Tibial nerve (tissue), 4 donors: Measurements from ENCODE around the gene SCRG1. TPM values are rescaled to one million over a fixed set of nuclear protein-coding genes. Genes with fewer than 3 reads are reported as not detected.
A peak's percentile ranks its signal among the peaks of the same experiment; 100 is the strongest.

Experiments
- DNase-seq, 2 donors: peaks; one replicate each; pipeline ENCODE4 v3.0.0-alpha.2; 2019; ENCODE audit warnings: low spot score in 2 of 2
- H3K27ac ChIP-seq, 4 donors: fragments of 200-600 bp; sonication (generic) in 3 of 4; one replicate each; pipeline ENCODE4 v1.5.1; 2017 to 2019; ENCODE audit warnings: mild to moderate bottlenecking in 1 of 4
- H3K27me3 ChIP-seq, 2 donors: fragments of 200-600 bp; sonication (generic) in 1 of 2; one replicate each; pipeline versions ENCODE4 v1.5.1 to v1.6.0; 2017 to 2019
- H3K36me3 ChIP-seq, 3 donors: fragments of 200-600 bp; sonication (generic); one replicate each; pipeline ENCODE4 v1.5.1; 2018 to 2019
- H3K4me1 ChIP-seq, 4 donors: fragments of 200-600 bp; sonication (generic) in 3 of 4; one replicate each; pipeline ENCODE4 v1.5.1; 2017 to 2019
- H3K4me3 ChIP-seq, 4 donors: fragments of 200-600 bp; sonication (generic) in 3 of 4; one replicate each; pipeline ENCODE4 v1.5.1; 2017 to 2019; ENCODE audit warnings: mild to moderate bottlenecking in 1 of 4, moderate library complexity in 1 of 4
- H3K9me3 ChIP-seq, 4 donors: fragments of 200-600 bp; sonication (generic) in 3 of 4; one replicate each; pipeline ENCODE4 v1.5.1; 2017 to 2019
- CTCF ChIP-seq, 5 experiments: fragments of 200-600 bp in 3 of 5; fragments of 450-650 bp in 2 of 5; sonication (generic) in 3 of 5; IDR thresholded peaks; one replicate each; pipeline ENCODE4 v1.5.1; 2016 to 2019; ENCODE audit warnings: antibody characterized with exemption in 5 of 5, mild to moderate bottlenecking in 3 of 5, moderate library complexity in 2 of 5
- EP300 ChIP-seq, 2 donors: sonication (generic); formaldehyde crosslinking; IDR thresholded peaks; one replicate each; pipeline ENCODE4 v1.6.1; 2017; ENCODE audit warnings: antibody characterized with exemption in 2 of 2, mild to moderate bottlenecking in 1 of 2
- POLR2A ChIP-seq, 2 donors: fragments of 450-650 bp; IDR thresholded peaks; one replicate each; pipeline ENCODE4 v1.6.1; 2017; ENCODE audit warnings: antibody characterized with exemption in 2 of 2, mild to moderate bottlenecking in 2 of 2, moderate library complexity in 2 of 2
- WGBS, 2 donors: methylation state at CpG; one replicate each; pipeline ENCODE4 v1.1.5; 2018; 5-methylcytosine and 5-hydroxymethylcytosine counted together
- total RNA-seq, 4 donors: library from RNA; depleted of rRNA; stranded (reverse); fragments of >200 nt; gene quantifications; one replicate each; pipeline ENCODE4 v1.1.0, GENCODE V29; 2016

The SCRG1 gene
- total RNA-seq, 4 donors from 2014 or later = 0.21 to 2.2 (median 0.59) TPM

DNA sequence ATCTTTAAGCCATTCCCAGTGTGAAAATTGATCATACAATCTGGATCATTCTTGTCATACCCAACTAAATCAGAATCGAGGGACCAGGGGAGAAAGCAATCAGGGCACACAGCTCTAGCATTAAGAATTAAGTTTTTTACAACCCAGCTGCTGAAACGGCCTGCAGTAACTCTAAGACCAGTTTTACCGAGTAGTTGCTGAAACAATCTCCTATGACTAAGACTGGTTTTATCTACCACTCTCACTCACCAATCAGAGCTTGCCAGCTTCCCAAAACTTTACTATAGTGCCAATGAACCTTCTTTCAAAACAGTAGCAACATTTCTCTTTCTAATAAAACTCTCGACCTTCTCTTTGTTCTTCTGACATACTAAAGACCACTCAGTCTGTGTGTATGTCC lies 31.0 kb downstream of the SCRG1 start:
- H3K9me3 ChIP-seq = no peaks in the 10 kb centered on the region
- H3K36me3 ChIP-seq = no peaks in the 10 kb centered on the region
- H3K4me1 ChIP-seq = peaks cover 0 to 41% (median 0%) of the 10 kb centered on the region in 4 donors
- 38 to 40% methylated on average over 4 of the region's 4 CpGs for WGBS, 2 donors
- H3K27me3 ChIP-seq = peaks cover 0 to 3% of the 10 kb centered on the region in 2 donors
- peak overlapping the region in 1 of 4 donors; percentile 18 for H3K4me3 ChIP-seq
- H3K27ac ChIP-seq = peak overlapping the region in 2 of 4 donors; percentile 96 to 99
- DNase-seq = no peak
- no peak for TF ChIP-seq POLR2A (IDR thresholded peaks at IDR 0.05)
- no peak for TF ChIP-seq CTCF (IDR thresholded peaks at IDR 0.05)
- no peak for TF ChIP-seq EP300 (IDR thresholded peaks at IDR 0.05)

DNA sequence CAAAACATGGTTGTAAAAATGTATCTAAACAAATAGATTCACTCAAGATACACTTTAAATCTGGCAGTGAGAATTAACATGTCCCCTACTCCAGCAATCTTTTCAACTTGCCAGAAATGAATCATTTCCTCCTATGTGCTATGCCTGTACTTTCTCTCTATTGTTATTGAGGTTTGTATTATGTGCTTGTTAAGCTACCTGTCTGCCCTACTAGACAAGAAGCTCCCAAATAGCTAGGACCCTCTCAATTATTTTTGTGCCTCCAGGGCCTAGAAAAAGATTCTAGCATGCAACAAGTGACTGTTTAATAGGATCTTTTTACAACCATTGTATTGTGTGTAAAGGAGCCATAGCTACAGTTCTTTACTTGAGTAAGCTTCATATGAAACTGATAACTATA lies 31.6 kb downstream of the SCRG1 start:
- peaks cover 0 to 3% of the 10 kb centered on the region in 2 donors for H3K27me3 ChIP-seq
- no peaks in the 10 kb centered on the region for H3K36me3 ChIP-seq
- peaks cover 0 to 38% (median 0%) of the 10 kb centered on the region in 4 donors for H3K4me1 ChIP-seq
- H3K9me3 ChIP-seq = no peaks in the 10 kb centered on the region
- DNase-seq = no peak
- H3K4me3 ChIP-seq = no peak overlapping the region
- TF ChIP-seq CTCF (IDR thresholded peaks at IDR 0.05) (no peak), POLR2A (IDR thresholded peaks at IDR 0.05) (no peak), EP300 (IDR thresholded peaks at IDR 0.05) (no peak)
- peak overlapping the region in 2 of 4 donors; percentile 96 to 99 for H3K27ac ChIP-seq

DNA sequence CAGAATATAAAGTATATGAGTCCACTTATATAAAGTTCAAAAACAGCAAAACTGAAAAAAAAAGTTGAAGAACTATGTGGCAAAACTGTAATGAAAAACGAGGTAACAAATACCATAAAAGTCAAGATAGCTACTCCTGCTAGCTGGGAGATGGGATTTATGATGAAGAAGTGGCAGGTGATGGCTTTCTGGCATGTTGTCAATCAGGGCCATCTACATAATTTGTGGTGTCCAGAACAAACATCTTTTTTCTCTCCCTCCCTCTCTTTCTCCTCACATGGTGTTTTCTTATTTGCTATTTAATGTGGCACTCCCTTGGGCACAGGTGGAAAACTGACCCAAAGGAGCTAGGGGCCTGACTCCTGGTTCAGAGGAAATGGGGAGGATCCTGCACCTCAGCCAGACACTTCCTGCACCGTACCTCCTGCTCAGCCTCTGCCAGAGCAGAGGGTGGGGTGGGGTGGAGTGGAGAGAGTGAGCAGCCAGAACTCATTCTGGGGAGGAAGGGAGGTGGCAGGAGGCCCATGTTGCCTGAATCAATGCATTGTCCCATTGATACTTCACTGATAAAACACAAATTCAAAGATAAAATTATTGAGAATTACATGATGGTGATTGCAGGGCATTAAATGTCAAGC lies 33.4 kb downstream of the SCRG1 start:
- no peaks in the 10 kb centered on the region for H3K36me3 ChIP-seq
- 34 to 38% methylated on average over 2 of the region's 2 CpGs for WGBS, 2 donors
- H3K27me3 ChIP-seq = no peaks in the 10 kb centered on the region
- H3K4me1 ChIP-seq = peaks cover 0 to 38% (median 0%) of the 10 kb centered on the region in 4 donors
- DNase-seq = no peak
- no peaks in the 10 kb centered on the region for H3K9me3 ChIP-seq
- TF ChIP-seq EP300 (IDR thresholded peaks at IDR 0.05) (no peak), CTCF (IDR thresholded peaks at IDR 0.05) (no peak), POLR2A (IDR thresholded peaks at IDR 0.05) (no peak)
- H3K27ac ChIP-seq = no peak overlapping the region
- H3K4me3 ChIP-seq = no peak overlapping the region

DNA sequence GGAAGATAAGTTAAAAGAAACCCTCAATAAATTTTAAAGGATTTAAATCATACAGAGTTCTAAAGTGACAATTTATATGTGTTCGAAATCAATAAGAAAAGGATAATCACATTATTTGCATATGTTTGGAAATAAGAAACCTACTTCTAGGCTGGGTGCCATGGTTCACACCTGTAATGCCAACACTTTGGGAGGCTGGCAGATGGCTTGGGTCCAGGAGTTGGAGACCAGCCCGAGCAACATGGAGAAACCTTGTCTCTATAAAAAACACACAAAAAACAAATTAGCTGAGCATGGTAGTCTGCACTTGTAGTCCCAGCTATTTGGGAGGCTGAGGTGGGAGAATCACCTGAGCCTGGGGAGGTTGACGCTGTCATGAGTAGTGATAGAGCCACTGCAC lies 36.2 kb downstream of the SCRG1 start:
- Histone ChIP-seq H3K36me3 (no peaks in the 10 kb centered on the region), H3K27ac (no peak overlapping the region), H3K27me3 (no peaks in the 10 kb centered on the region), H3K4me1 (peaks cover 0 to 23% (median 0%) of the 10 kb centered on the region in 4 donors), H3K9me3 (no peaks in the 10 kb centered on the region), H3K4me3 (no peak overlapping the region)
- WGBS, 2 donors = 91 to 94% methylated on average over 3 of the region's 3 CpGs
- TF ChIP-seq CTCF (IDR thresholded peaks at IDR 0.05) (no peak), EP300 (IDR thresholded peaks at IDR 0.05) (no peak), POLR2A (IDR thresholded peaks at IDR 0.05) (no peak)
- DNase-seq = no peak

DNA sequence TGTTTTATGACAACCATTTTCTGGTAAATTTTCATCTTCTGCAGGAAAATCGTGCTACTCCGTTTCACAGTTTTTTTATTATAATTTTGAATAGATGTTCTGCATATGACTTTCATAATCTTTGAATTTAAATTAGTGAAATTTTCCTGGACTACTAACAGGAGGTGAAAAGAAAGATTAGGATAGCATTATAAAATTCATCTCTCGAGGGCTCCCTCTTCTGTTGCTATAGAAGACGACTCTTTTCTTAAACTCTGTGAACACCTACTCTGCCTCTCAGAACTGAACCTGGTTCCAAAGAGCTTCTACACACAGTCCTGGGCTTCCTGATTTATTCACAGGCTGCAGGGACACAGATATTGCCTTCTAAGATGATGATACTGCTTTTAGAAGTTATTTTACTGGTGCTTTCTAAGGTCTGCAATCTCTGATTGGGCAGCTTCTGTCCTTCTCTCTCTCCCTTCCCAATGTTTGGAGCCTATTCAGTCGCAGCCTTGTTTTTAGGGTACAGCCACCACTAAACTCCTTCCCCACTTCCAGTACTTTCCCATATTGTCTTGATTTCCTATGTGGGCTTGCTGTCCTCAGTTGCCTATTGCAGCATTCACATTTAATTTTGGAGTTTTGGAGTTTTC lies 38.2 kb downstream of the SCRG1 start:
- no peaks in the 10 kb centered on the region for H3K27me3 ChIP-seq
- H3K36me3 ChIP-seq = no peaks in the 10 kb centered on the region
- H3K27ac ChIP-seq = no peak overlapping the region
- WGBS, 2 donors = 57 to 60% methylated on average over 5 of the region's 5 CpGs
- TF ChIP-seq CTCF (IDR thresholded peaks at IDR 0.05) (peak in 2 of 5 experiments; percentile 10 to 12), POLR2A (IDR thresholded peaks at IDR 0.05) (no peak)
- H3K9me3 ChIP-seq = no peaks in the 10 kb centered on the region
- peaks cover 0 to 5% (median 0%) of the 10 kb centered on the region in 4 donors for H3K4me1 ChIP-seq
- H3K4me3 ChIP-seq = no peak overlapping the region
- DNase-seq = no peak
